Pulmonary artery endothelial cell (primary cell): ENCODE results near the gene BPIFB1. TPM values are rescaled to one million over a fixed set of nuclear protein-coding genes. Genes with fewer than 3 reads are reported as not detected.

Experiments
- DNase-seq: peaks from one replicate; pipeline ENCODE4 v3.0.0-alpha.2; 2011; ENCODE audit warnings: low read depth, low spot score
- total RNA-seq: library from RNA; depleted of rRNA; stranded (reverse); fragments of >200 nt; gene quantifications from 2 replicates; pipeline ENCODE4 v1.2.3, GENCODE V29; 2014

Gene BPIFB1
- total RNA-seq, 1 donor from 2014 or later, result not detected

GRCh38 chr20:33272155-33272873 is 10.7 kb upstream of the BPIFB1 start:
- DNase-seq, result no peak

- no peak for DNase-seq
These were observed 9.7 kb upstream of the BPIFB1 start for GRCh38 chr20:33273117-33273851.

- DNase-seq, result no peak
These were observed 7.8 kb upstream of the BPIFB1 start for GRCh38 chr20:33275215-33275614.

GRCh38 chr20:33275871-33276270 is 7.1 kb upstream of the BPIFB1 start:
- no peak for DNase-seq

GRCh38 chr20:33276303-33277113 is 6.5 kb upstream of the BPIFB1 start:
- DNase-seq, result no peak

GRCh38 chr20:33277471-33278441 is 5.3 kb upstream of the BPIFB1 start:
- no peak for DNase-seq

GRCh38 chr20:33278700-33279099 is 4.3 kb upstream of the BPIFB1 start:
- DNase-seq, result no peak

- DNase-seq, result no peak
These were observed 3.6 kb upstream of the BPIFB1 start for GRCh38 chr20:33279261-33279910.

- DNase-seq, result no peak
These were observed 2.9 kb upstream of the BPIFB1 start for GRCh38 chr20:33280000-33280680.

GRCh38 chr20:33280775-33281174 is 2.2 kb upstream of the BPIFB1 start:
- no peak for DNase-seq

- no peak for DNase-seq
These were observed 1.4 kb upstream of the BPIFB1 start for GRCh38 chr20:33281550-33282146.

GRCh38 chr20:33282196-33282934 is 649 bp upstream of the BPIFB1 start:
- DNase-seq, result no peak

GRCh38 chr20:33284284-33284683 is 1.3 kb downstream of the BPIFB1 start:
- DNase-seq, result no peak

GRCh38 chr20:33284937-33285336 is 1.9 kb downstream of the BPIFB1 start:
- DNase-seq, result no peak

- DNase-seq, result no peak
These were observed 3.0 kb downstream of the BPIFB1 start for GRCh38 chr20:33285861-33286495.

- DNase-seq, result no peak
These were observed 4.9 kb downstream of the BPIFB1 start for GRCh38 chr20:33287884-33288283.

- no peak for DNase-seq
These were observed 7.8 kb downstream of the BPIFB1 start for GRCh38 chr20:33290852-33291251.

GRCh38 chr20:33291416-33291815 is 8.4 kb downstream of the BPIFB1 start:
- no peak for DNase-seq
